ENCODE data around the gene KIRREL2.
"Not testable (repeated sequence)": the region's sequence is repeated elsewhere in the genome, so short reads cannot be mapped to it uniquely, and the experiment has no call there.

Gene KIRREL2

DNA sequence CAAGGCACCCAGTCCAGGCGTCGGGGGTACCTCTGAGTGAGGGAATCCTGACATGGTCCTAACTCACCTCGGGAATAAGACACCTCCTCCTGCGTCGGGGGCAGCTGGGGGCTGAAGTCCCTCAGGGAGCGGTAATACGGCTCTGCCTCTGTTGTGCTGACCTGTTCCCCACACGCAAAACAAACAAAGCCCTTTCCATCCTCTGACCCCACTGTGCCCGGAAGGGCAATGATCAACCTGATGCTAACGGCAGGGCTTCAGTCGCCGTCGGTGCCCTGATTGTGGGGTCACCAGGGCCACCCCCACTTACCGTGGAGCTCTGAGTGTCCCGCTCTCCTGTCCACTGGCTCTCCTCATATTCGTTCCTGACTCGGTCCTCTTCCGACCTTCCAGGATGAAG is 25.7 kb upstream of the KIRREL2 start:
- ChIA-PET POLR2A (no interaction called here), CTCF (no interaction called here)
- DNase-seq (ENCODE audit: extremely low spot score), result no peak
- no peak for TF ChIP-seq CTCF (IDR thresholded peaks at IDR 0.05; ENCODE audit: control extremely low read depth, extremely low read depth, low read depth, missing control alignments)

GRCh38 chr19:35832054-35832453 is 24.7 kb upstream of the KIRREL2 start:
- POLR2A ChIA-PET, result interaction anchor here (0.7 kb wide), 1 partner anchor 777 kb away, joined by 3 read pairs; no protein-coding TSS in a partner anchor
- TF ChIP-seq CTCF (IDR thresholded peaks at IDR 0.05; ENCODE audit: control extremely low read depth, extremely low read depth, low read depth, missing control alignments), result no peak
- CTCF ChIA-PET, result no interaction called here
- DNase-seq (ENCODE audit: extremely low spot score), result no peak

- DNase-seq (ENCODE audit: extremely low spot score), result no peak
- POLR2A ChIA-PET, result no interaction called here
- no peak for TF ChIP-seq CTCF (IDR thresholded peaks at IDR 0.05; ENCODE audit: control extremely low read depth, extremely low read depth, low read depth, missing control alignments)
- CTCF ChIA-PET, result no interaction called here
These were observed 22.7 kb upstream of the KIRREL2 start for GRCh38 chr19:35833972-35834371.

- POLR2A ChIA-PET, result interaction anchor here (0.6 kb wide), 1 partner anchor 38 kb away, joined by 3 read pairs; no protein-coding TSS in a partner anchor
- DNase-seq (ENCODE audit: extremely low spot score), result not testable (repeated sequence)
- CTCF ChIA-PET, result interaction anchor here (1.1 to 1.4 kb wide), 2 partner anchors 28 to 95 kb away, joined by 3 read pairs; no protein-coding TSS in a partner anchor
These were observed 20.6 kb upstream of the KIRREL2 start for GRCh38 chr19:35836096-35836495.

DNA sequence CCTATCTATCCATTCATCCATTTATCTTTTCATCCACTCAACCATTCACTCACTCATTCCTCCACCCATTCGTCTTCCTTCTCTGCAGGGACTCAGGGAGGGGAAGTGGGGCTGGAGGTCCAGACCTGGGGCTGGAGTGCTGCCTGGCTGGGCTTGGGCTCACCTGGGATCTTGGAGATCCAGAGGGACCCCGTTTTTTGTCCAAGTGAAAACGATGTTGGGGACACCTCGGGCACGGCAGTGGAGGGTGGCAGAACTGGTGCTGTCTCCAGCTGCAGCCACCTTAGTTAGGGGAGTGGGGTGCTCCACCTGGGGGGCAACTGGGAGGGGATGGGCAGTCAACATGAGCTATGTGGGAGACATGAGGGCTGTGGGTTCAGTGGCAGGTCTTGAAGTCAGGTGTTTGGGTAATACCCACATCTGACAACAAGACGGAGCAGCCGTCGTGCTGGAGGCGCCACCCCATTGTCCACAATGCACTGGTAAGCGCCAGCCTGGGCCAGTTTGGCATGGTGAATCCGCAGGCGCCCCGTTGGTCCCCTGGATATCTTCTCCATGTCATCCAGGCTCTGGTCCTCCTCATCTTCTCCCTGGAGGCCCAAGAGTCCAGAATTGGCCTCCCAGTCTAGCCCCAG is 14.6 kb upstream of the KIRREL2 start:
- DNase-seq (ENCODE audit: extremely low spot score), result no peak
- ChIA-PET CTCF (no interaction called here), POLR2A (no interaction called here)
- no peak for TF ChIP-seq CTCF (IDR thresholded peaks at IDR 0.05; ENCODE audit: control extremely low read depth, extremely low read depth, low read depth, missing control alignments)

GRCh38 chr19:35842666-35843272 is 13.9 kb upstream of the KIRREL2 start:
- ChIA-PET POLR2A (no interaction called here), CTCF (no interaction called here)
- DNase-seq (ENCODE audit: extremely low spot score), result no peak
- no peak for TF ChIP-seq CTCF (IDR thresholded peaks at IDR 0.05; ENCODE audit: control extremely low read depth, extremely low read depth, low read depth, missing control alignments)

DNA sequence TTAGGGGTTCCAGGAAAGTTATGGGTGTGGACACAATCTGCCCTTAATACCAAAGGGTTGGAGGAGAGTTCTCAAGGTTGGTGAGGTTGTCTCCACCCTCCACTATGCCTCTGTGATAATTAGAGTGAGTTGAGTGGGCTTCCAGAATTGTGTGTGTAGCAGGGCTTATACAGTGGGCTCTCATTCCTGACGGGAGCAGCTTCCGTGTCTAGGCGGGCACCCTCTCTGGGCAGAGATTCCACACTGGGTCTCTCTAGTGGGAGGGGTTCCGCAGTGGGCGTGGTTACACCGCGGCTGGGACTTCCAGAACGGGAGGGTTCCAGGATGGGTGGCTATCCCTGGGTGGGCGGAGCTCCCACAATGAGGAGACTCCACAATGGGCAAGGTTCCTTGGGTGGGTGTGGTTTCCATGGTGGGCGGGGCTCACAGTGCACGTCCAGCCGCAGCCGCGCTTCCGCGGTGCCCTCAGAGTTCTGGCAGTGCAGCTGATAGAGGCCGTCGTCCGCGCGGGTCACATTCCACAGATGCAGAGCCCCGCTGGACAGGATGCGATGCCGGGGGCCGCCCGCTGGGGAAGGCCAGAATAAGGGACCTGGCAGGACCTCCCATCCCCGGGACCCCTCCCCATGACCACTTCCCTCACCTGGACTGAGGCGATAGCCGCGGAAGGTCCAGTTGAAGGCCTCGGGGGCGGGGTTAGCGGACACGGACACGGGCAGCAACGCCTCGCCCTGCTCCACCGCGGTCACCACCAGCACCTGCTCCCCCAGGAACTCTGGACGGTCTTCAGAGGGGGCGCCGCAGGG is 12.8 kb upstream of the KIRREL2 start:
- ChIA-PET POLR2A (no interaction called here), CTCF (no interaction called here)
- DNase-seq (ENCODE audit: extremely low spot score), result no peak
- no peak for TF ChIP-seq CTCF (IDR thresholded peaks at IDR 0.05; ENCODE audit: control extremely low read depth, extremely low read depth, low read depth, missing control alignments)
